ENCODE results near the gene RALGDS. TPM values are rescaled to one million over a fixed set of nuclear protein-coding genes. Genes with fewer than 3 reads are reported as not detected.

Gene RALGDS
- polyA plus RNA-seq, 10 donors, result 39.8 to 59.2 (median 47.4) TPM

DNA sequence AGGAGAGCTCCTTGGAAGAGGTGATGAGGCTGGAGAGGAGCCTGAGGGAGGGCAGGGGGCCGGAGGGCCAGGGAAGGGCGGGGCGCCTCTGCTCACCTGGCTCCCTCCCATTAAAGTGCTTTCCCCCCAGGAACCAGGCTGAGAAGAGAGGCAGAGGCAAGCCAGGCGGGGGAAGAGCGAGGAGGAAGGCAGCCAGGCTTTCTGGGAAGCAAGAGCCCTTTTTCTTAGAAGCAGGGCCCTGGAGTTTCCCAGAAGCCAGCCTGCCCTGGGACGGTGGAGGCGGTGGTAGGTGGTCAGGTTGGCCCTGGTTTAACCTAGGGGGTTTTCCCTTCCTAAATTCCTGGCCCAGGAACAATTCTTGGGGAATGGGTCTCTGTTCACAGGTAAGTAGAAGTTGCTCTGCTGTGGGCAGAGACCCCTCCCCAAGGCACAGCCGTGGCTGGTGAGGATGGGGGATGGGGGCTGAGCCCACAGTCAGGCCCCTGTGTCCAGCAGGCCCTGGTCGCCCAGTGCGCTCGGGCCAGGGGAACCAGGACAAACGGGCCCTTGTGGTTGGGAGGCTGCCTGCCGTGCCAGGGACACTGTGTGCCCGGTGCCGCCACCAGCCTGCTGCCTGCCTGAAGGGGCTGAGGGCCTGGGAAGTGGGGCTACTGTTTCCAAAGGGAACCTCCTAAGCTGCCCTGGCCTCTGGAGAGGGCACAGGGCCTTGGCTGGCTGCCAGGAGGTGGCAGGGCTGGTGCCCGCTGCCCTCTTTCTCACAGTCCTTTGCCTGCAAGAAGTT is 16.6 kb upstream of the RALGDS start:
- no peak for DNase-seq

DNA sequence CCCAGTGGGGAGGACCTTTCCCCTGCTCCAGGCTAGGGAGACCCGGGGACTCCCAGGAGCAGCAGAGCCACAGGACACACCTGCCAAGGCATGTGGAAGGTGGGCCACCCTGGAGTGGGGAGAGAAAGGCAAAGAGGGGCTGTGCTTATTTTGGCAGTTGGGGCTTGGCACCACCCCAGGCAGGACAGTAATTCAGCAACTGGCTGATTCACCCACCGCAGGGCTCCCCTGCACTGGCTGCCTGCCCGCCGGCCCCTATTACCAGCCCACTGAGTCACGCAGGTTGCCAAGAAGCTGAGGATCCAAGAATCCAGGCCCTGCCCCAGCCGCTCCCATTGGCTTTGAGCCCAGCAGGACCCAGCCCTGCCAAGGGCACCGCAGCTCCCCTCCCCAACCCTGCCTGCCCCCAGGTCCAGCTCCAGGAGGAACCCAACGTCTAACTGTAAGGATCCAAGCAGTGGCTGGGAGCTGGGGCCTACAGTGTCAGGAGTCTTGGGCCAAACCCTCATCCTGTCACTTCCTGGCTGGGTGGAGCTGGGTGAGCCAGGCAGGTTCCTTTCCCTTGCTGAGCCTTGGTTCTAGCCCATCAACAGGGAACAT is 14.2 kb upstream of the RALGDS start:
- DNase-seq, result peak in 2 of 3 donors; percentile 53 to 70

DNA sequence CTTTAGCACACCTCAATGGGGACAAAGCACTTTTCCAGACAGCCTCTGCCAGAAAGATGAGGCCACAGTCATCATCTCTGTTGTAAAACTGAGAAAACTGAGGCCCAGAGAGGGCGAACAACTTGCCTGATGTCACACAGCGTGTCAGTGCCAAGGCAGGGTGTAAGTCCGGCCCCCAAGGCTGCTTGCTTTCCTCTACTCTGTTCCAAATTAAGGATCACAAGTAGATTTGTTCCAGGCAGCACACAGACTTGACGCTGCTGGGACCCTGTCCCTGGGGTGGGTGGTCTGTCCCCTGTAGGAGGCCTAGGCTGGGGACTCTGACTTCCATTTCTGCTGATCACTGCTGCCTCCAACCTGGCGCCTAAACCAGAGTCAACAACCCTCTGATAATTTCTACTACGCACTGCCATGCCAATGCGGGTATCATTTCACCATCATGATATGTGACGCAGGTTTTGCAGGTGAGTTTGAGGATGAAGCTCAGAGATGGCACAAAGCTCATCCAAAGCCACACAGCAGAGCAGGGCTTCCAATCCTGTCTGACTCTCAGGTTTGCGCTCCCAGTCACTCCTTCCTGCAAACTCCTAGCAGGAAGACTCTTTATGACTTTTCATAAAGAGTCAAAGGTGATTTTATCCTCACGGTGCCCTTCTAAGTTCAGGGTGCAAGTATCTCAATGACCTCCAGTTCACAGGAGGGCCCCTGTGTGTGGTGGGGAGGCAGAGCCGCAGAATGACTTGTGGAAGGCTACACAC is 13.5 kb upstream of the RALGDS start:
- DNase-seq, result no peak

DNA sequence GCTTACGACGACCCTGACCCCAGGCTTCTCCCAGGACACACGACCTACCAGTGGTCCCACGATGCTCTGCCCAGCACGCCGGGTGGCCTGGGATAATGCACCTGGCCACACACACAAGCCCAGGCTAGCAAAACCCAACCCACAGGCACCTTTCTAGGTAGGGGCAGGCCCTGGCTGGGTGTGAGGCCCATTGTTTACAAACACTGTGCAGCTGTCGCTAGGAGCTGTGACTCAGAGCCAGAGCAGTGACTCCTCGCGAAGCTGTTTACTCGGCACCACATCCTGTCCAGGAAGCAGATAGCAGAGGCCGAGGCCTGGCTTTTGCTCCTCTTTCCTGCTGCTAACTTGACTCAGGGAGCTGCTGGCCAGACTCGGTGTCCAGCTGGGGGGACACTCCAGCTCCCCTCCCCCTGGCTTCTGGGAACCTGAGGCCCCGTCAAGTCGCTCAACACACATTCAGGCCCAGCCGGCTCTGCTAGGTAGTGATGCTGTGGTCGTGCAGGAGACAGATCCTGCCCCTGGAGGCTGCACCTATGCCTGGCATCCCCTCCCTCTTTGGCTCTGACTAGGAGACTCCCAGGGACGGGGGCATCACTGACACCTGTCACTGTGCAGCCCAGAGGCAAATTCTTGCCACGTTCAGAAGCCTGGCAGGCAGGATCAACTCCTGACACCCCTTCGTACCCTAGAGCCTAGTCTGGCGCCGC is 12.8 kb upstream of the RALGDS start:
- peak; percentile 92 to 96 (median 93) for DNase-seq

DNA sequence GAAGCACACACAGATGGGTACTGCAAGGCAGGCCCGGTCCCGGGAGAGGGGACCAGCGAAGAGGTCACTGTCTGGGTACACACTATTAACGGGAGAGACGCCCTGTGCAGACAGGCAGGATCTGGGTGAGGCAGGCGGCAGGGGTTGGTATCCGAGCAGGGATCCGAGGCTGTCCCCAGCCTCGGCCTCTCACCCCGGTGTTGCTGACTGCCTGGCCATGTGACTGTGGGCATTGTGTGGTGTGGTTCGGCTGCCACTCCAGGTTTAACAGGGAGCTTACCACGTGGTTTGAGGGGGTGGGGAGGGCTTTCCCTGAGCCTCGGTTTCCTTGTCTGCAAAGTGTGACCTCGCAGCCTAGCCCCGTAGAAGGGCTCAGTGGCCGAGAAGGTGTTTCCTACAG is 11.1 kb upstream of the RALGDS start:
- no peak for DNase-seq

DNA sequence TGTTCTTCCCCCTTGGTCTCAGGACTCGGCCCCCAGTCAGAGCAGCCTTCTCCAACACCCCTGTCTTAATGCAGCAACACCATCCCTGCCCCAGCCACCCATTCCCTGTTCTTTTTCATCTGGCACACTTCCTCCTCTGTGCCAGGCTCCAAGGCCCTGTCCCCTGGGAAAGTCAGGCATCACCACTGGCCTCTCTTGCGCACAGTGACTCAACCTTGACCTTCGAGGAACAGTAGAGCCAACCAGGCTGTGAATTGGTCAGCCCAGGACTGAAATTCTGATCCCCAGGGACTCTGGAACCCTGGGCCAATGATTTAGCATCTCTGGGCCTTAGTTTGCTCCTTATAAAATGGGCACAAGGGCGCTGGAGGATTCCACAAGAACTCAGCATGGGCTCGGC is 10.5 kb upstream of the RALGDS start:
- DNase-seq, result no peak

DNA sequence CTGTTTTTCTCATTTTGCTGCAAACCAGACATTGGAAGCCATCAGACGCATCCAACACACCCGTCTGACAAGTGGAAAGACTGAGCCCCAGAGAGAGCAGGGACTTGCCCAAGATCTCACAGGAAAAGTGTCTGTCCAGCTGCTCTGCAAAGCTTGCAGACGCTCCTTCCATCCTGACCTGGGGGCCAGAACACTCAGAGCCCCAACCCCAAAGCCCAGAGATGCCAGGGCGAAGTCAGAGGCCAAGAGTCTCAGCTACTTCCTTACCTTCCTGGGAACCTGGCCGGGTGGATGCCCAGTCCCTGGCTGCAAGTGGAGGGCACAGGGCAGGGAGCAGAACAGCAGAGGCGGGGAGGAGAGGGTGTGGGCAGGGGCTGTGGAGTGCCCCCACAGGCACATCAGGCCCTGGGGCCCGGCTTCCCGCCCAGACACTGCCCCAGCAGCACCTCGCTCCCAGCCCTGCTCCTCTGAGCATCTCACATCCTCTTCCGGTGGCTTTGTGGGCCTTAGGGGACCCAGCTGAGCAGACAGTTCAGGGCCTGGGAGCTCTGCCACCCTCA is 9.7 kb upstream of the RALGDS start:
- DNase-seq, result no peak

DNA sequence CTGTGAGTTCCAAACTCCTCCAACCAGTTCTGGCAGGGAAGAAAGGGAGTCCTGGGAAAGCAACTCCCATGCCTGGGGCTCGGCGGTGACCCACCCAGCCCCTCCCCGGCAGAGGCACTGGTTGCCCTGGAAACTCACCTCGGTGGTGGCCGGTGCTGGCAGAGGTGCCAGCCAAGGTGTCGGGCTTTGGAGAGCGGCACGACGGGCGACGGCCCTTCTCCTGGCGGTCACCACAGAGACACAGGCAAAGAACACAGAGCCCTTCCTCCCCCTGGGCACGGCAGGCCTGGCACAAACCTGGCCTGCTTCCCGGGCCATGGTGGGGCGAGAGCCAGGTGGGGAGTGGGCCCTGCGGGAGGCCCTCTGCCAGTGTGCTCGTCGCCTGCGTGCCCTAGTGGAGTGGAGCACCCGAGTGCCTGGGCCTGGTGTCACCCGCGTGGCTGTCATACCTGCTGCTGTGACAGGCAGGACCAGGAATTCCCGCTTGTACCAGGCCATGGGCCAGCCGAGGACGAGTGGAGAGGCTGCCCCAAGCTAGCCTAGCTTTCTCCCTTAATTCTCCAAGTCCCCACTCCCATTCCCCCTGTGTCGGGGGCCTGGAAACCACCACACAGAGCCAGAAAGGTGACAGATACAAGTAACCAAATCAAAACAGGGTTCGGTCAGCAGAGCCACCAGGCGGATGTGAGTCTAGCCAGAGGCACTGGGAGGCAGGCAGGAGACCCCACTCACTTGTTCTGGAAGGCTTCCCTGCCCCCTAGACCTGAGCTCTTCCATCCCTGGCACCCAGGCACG is 8.2 kb upstream of the RALGDS start:
- DNase-seq, result no peak

DNA sequence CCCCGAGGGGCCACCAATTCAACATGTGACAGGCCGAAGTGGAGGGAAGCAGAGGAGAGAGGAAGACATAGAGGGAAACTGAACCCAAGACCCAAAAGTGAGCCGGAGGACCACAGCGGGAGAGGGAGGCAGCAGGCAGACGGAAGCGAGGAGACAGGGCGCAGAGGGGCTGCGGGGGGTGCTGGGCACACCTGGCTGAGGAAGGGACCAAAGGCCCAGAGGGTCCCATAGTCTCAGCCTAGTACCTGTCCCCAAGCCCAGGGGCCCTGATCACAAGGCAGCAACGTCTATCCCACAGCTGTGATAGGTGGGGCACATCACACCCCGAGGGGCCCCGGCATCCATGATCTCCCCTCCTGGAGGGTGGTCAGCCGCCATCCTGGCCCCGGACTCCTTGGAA is 7.1 kb upstream of the RALGDS start:
- DNase-seq, result no peak

DNA sequence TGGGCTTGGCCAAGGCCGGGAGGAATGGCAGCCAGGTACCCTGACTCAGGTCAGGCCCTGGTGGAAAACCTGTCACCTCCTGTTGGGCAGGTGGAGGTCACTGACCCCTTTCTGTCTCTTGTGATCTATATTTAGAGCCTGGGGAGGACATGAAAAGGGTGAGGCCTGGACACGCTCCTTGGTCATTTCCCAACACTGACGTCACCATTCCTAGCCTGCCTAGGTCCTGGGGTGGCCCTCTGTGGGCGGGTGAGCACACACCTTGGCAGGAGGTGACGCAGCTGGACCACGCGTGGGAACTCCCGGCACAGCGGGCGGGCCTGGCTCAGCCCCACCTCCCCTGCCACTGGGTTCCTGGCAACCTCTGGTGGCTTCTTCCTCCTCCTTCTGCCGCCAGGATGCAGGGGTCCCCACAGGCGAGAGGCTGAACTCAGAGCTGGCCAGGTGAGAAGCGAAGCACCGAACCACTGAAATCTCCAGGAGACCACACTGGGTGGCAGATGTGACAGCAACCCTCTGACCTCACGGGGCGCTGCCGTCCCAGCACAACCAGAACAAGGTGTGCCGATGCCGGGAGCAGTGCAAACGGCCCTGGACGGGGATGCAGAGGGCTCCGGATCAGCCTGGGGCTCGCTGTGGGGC is 6.4 kb upstream of the RALGDS start:
- no peak for DNase-seq

DNA sequence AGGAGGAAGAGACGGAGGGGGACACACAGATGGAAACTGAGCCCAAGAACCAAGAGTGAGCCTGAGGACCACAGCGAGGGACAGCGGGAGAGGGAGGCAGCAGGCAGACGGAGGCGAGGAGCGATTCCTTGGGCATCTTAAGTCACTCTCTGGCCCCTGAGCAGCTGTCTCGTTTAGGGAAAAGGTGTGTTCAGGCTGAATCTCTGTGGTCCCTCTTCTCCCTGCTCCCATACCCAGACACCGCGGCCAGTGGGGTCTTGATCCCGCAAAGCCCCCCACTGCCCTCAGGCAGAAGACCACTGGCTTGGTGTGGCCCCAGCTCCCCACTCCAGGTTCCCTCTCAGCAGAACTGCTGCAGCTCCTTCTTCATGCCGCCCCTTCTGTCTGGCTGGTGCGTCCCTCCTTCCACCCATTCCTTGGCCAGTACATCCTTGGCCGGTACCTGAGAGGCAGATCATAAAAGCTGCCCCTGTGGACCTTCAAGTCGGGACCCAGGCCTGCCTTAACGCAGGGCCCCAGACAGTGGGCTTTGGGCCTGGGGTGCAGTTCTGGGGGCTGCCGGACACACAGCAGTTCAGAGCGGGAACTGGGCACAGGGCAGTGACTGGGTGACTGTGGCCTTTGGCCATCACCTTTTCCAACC is 5.8 kb upstream of the RALGDS start:
- no peak for DNase-seq

DNA sequence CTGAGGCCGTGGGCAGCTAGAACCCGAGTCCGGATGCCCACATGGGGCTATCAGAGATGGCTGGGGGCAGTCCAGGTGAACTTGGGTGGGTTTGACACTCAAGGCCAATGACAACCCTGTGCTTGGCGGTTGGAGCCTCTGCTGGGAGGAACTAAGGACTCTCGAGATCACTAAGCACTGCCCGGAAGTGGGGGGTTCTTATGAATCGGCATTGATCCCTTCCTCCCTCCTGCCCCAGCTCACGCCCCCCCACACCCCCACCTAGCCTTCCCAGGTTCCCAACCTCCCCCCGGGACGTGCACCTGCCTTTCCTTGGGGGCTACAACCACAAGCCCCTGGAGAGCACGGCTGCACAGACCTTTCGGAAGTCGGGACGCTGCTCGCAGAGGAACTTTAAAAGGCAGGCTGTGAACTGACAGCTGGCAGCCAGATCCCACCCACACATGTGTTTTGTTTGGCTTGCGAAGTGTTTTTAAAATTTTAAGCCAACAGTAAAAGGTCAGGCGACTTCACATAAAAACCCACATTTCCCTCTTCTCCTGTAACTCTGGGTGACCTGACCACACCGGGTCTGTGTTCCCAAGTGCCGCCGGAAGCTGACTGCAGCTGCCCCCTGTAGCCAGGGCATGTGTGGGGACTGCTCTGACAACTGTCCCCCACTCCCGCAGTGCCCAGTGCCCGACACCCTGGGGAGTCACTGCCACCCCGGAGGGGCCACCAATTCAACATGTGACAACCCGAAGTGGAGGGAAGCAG is 5.1 kb upstream of the RALGDS start:
- DNase-seq, result peak in 2 of 3 donors; percentile 60 to 84

DNA sequence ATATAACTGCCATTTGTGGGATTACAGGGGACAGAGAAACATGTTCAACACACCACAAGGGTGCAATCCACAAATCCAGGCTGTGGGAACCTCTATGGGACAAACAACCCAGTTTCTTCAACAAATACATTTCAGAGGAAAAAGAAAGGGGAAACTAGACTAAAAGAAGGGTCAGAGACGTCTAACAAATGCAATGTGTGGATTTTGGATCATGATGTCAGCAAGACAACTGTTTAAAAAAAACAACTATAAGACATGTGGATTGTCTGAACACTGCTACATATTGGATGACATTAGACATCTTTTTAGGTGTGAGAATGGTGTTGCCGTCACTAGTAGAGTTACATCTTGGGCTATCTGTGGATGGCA is 3.9 kb upstream of the RALGDS start:
- DNase-seq, result no peak

DNA sequence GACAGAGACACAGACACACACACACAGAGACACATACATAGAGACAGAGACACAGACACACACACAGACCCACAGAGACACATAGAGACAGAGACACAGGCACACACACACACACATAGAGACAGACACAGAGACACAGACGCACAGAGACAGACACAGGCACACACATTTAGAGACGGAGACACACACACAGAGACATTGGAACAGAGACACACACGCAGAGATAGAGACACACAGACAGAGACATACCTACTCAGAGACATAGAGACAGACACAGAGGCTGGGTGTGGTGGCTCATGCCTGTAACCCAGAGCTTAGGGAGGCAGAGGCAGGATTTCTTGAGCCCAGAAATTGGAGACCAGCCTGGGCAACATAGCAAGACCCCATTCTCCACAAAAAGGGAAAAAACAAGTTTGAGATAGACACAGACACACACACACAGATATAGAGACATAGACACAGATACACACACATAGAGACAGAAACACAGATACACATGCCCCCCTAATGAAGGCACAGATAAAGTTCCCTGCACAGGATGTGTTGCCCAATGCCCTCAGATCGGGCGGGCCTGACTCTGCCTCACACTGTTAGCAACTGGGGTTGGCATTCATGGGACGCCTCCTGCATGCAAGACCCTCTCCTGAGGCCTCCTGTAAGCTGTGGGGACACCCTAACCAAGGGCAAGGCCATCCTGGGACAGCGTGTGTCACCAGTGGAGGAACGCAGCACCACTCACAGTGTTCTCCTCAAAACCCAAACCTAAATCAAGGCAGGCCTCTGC is 3.3 kb upstream of the RALGDS start:
- DNase-seq, result no peak

DNA sequence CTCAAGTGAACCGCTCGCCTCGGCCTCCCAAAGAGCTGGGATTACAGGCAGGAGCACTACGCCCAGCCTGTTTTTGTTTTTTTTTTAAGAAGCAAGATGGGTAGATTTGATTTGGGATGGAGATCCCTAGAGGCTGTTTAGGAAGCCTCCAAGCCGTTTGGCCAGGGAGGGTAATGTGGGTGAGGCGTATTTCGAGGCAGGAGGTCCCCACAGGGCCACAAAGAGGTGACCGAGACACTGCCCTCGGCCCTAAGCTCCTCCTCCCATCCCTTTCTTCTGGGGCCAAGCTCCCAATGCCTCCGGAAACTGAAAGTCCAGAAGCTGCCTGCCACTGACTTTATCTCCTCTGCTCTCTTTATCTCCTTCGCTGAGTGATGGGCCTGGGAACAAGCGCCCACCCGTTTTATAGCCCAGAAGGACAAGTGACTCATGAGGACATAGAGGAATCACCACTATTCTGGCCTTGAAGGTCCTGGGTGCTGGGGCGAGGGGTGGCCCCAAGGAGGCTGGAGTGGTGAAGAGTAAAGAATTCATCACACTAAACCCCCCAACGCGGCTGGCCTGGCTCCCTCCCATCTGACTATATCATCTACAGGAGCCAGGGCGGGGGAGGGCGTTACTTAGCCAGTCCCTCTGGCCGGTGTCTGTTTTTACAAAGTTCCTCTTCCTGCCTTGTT is 2.0 kb upstream of the RALGDS start:
- peak in 1 of 3 donors; percentile 58 for DNase-seq

DNA sequence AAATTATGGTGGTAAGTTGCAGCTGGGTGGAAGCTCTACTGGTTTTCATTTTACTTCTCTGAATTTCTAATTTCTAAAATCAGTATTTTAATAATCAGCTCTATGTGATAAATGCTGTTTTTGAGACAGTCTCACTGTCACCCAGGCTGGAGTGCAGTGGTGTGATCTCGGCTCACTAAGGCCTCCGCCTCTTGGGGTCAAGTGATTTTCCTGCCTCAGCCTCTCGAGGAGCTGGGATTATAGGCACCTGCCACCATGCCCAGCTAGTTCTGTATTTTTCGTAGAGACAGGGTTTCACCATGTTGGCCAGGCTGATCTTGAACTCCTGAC is 1.5 kb upstream of the RALGDS start:
- no peak for DNase-seq

DNA sequence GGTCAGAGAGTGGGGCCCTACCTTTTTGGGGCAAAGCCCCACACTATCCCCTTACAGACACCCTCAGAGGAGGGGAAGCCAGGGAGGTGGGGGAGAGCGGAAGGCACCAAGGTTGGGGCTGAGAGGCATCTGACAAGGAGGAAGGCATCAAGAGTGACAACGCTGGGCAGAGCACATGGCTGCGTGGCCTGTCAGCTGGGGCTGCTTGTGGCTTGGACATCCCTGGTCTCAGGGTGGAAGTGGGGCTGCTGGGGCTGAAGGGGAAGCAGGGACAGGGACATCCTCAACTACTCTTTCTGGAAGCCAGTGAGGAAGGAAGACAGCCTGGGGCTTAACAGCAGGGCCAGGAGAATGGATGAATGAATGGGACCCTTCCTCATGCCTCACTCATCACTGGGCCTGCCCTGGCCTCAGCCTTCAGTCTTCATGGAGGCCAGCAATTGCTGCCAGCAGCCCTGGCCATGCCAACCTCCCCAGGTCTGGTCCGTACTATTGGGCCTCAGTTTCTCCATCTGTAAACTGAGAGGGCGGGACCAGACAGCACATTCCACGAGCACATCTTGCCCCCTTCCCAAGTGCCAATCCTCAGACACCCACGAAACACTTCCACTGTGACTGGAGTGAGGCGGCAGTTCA is 993 bp upstream of the RALGDS start:
- DNase-seq, result peak in 1 of 3 donors; percentile 47

All from muscle of back (tissue), 11 donors.